ENCODE measurements around the gene NCOA7. TPM values are rescaled to one million over a fixed set of nuclear protein-coding genes. Genes with fewer than 3 reads are reported as not detected.

NCOA7 gene
- total RNA-seq, 1 donor from 2014 or later = 74.9 TPM

GRCh38 chr6:125791151-125791819, 525 bp downstream of the NCOA7 start:
- Mint-ChIP-seq H3K9me3 (ENCODE audit: low read depth) (no peaks in the 10 kb centered on the region), H3K27ac (ENCODE audit: unreplicated experiment) (peak overlapping the region; percentile 93), H3K4me3 (ENCODE audit: unreplicated experiment) (peak overlapping the region; percentile 75), H3K36me3 (ENCODE audit: low read depth) (peaks cover 8% of the 10 kb centered on the region), H3K4me1 (ENCODE audit: low read depth) (peaks cover 60% of the 10 kb centered on the region), H3K27me3 (ENCODE audit: low read depth) (no peaks in the 10 kb centered on the region)
- TF ChIP-seq CTCF (IDR thresholded peaks at IDR 0.05) = peak; percentile 79
- no peak for DNase-seq (ENCODE audit: low spot score)

GRCh38 chr6:125791820-125792165, 1.0 kb downstream of the NCOA7 start:
- Mint-ChIP-seq H3K4me1 (ENCODE audit: low read depth) (peaks cover 60% of the 10 kb centered on the region), H3K36me3 (ENCODE audit: low read depth) (peaks cover 5% of the 10 kb centered on the region), H3K9me3 (ENCODE audit: low read depth) (no peaks in the 10 kb centered on the region), H3K4me3 (ENCODE audit: unreplicated experiment) (peak overlapping the region; percentile 75), H3K27ac (ENCODE audit: unreplicated experiment) (peak overlapping the region; percentile 93), H3K27me3 (ENCODE audit: low read depth) (no peaks in the 10 kb centered on the region)
- peak; percentile 48 for TF ChIP-seq CTCF (IDR thresholded peaks at IDR 0.05)
- no peak for DNase-seq (ENCODE audit: low spot score)

- Mint-ChIP-seq H3K4me1 (ENCODE audit: low read depth) (peaks cover 60% of the 10 kb centered on the region), H3K27ac (ENCODE audit: unreplicated experiment) (peak overlapping the region; percentile 93), H3K27me3 (ENCODE audit: low read depth) (no peaks in the 10 kb centered on the region), H3K9me3 (ENCODE audit: low read depth) (no peaks in the 10 kb centered on the region), H3K4me3 (ENCODE audit: unreplicated experiment) (peak overlapping the region; percentile 75), H3K36me3 (ENCODE audit: low read depth) (peaks cover 3% of the 10 kb centered on the region)
- DNase-seq (ENCODE audit: low spot score) = no peak
- no peak for TF ChIP-seq CTCF (IDR thresholded peaks at IDR 0.05)
These were observed 1.4 kb downstream of the NCOA7 start for GRCh38 chr6:125792172-125792571.

- Mint-ChIP-seq H3K36me3 (ENCODE audit: low read depth) (peaks cover 2% of the 10 kb centered on the region), H3K4me3 (ENCODE audit: unreplicated experiment) (peak overlapping the region; percentile 75), H3K27ac (ENCODE audit: unreplicated experiment) (peak overlapping the region; percentile 93), H3K4me1 (ENCODE audit: low read depth) (peaks cover 64% of the 10 kb centered on the region), H3K27me3 (ENCODE audit: low read depth) (no peaks in the 10 kb centered on the region), H3K9me3 (ENCODE audit: low read depth) (no peaks in the 10 kb centered on the region)
- TF ChIP-seq CTCF (IDR thresholded peaks at IDR 0.05) = no peak
- no peak for DNase-seq (ENCODE audit: low spot score)
These were observed 1.9 kb downstream of the NCOA7 start for GRCh38 chr6:125792680-125793079.

- H3K9me3 Mint-ChIP-seq (ENCODE audit: low read depth) = no peaks in the 10 kb centered on the region
- H3K4me1 Mint-ChIP-seq (ENCODE audit: low read depth) = peaks cover 64% of the 10 kb centered on the region
- no peak for TF ChIP-seq CTCF (IDR thresholded peaks at IDR 0.05)
- no peak for DNase-seq (ENCODE audit: low spot score)
- H3K4me3 Mint-ChIP-seq (ENCODE audit: unreplicated experiment) = peak overlapping the region; percentile 58
- peak overlapping the region; percentile 93 for H3K27ac Mint-ChIP-seq (ENCODE audit: unreplicated experiment)
- H3K27me3 Mint-ChIP-seq (ENCODE audit: low read depth) = no peaks in the 10 kb centered on the region
- H3K36me3 Mint-ChIP-seq (ENCODE audit: low read depth) = peaks cover 2% of the 10 kb centered on the region
These were observed 2.5 kb downstream of the NCOA7 start for GRCh38 chr6:125793280-125793679.
